AG10803 (cell line): Measurements from ENCODE around the gene DAAM2.

Experiments
- DNase-seq: peaks from one replicate; pipeline ENCODE4 v3.0.0; 2010; ENCODE audit warnings: low read depth
- H3K4me3 ChIP-seq: 2 replicates; pipeline ENCODE4 v1.5.1; 2011; ENCODE audit warnings: mild to moderate bottlenecking, low read length, control low read depth
- CTCF ChIP-seq: conservative IDR thresholded peaks from 2 replicates; pipeline ENCODE4 v1.5.1; 2011; ENCODE audit warnings: mild to moderate bottlenecking, low read length, control low read depth, inconsistent platforms

Gene DAAM2

DNA sequence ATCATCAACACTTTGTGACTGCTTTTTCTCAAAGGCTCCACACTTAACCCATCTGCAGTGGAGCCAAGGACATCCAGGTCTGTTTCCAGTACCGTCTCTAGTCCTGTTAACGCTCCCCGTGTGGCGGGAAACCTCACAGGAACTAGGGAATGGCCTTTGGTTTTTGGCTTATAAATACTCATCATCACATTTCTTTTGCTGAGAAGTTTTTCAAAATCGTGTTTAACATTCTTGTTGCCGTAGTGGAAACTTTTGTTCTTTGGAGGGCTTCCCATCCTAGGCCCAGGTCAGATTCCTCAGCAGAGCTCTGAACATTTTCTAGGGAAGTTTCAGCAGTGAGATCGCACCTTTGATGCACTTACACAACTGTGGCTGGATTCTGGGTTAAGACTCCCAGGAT is 24.6 kb downstream of the DAAM2 start:
- peak; percentile 61 for DNase-seq
- no peak overlapping the region for H3K4me3 ChIP-seq
- TF ChIP-seq CTCF: no peak

- peak; percentile 43 for DNase-seq
- no peak for TF ChIP-seq CTCF
- no peak overlapping the region for H3K4me3 ChIP-seq
These were observed 26.5 kb downstream of the DAAM2 start for GRCh38 chr6:39818695-39819094.

GRCh38 chr6:39819228-39819627 is 27.1 kb downstream of the DAAM2 start:
- peak; percentile 48 for DNase-seq
- no peak overlapping the region for H3K4me3 ChIP-seq
- no peak for TF ChIP-seq CTCF

- TF ChIP-seq CTCF: no peak
- DNase-seq: peak; percentile 31
- H3K4me3 ChIP-seq: no peak overlapping the region
These were observed 27.5 kb downstream of the DAAM2 start for GRCh38 chr6:39819676-39820075.

GRCh38 chr6:39820553-39820952 is 28.4 kb downstream of the DAAM2 start:
- no peak for TF ChIP-seq CTCF
- DNase-seq: no peak
- peak overlapping the region; percentile 45 for H3K4me3 ChIP-seq

- H3K4me3 ChIP-seq: peak overlapping the region; percentile 45
- DNase-seq: peak; percentile 61
These were observed 29.0 kb downstream of the DAAM2 start for GRCh38 chr6:39821046-39821740.

More at GRCh38 chr6:39821046-39821740, 29.0 kb downstream of the DAAM2 start:
- peak; percentile 2; the same call in 1 of the 2 replicates for TF ChIP-seq CTCF
